NT2/D1 (cell line): ENCODE measurements around the gene DNM1L.

Experiments
- SUZ12 ChIP-seq: IDR thresholded peaks from 2 replicates; pipeline ENCODE4 v1.6.1; 2011; ENCODE audit not compliant: insufficient read length, insufficient read depth; ENCODE audit errors: extremely low read depth
- YY1 ChIP-seq: IDR thresholded peaks from 2 replicates; pipeline ENCODE4 v1.6.1; 2011; ENCODE audit not compliant: insufficient read length, insufficient read depth

DNA sequence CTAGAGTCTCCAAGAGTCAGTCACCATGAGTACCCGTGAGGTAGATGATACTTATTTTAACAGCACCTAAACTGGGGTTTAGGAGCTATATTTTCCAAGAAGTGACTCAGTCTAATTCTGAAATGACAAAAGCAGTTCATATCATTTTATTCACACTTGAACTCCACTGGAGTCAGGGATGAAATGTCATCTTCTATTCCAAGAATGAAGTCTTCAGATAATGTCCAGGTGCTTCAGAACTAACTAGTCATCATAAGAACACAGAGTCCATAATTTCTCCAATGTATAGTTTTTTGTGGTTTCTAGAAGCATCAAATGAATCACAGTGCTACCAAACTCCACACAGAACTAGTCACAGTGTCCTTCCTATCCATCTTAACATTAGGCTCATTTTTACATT is 13.3 kb downstream of the DNM1L start:
- TF ChIP-seq YY1 (no peak), SUZ12 (no peak)
